GM23338 (cell line): ENCODE results near the gene CPAMD8. TPM values are rescaled to one million over a fixed set of nuclear protein-coding genes. Genes with fewer than 3 reads are reported as not detected.
"Not testable (repeated sequence)": the region's sequence is repeated elsewhere in the genome, so short reads cannot be mapped to it uniquely, and the experiment has no call there.

Experiments used
- ATAC-seq: fragments of 200-7000 bp; cut with Tn5 transposase; 3 replicates; pipeline ENCODE4 v1.9.1; 2020
- DNase-seq: peaks from one replicate; pipeline ENCODE4 v3.0.0-alpha.2; 2015; ENCODE audit warnings: low spot score
- H2AFZ ChIP-seq: fragments of 200-600 bp; sonication (generic); 2 replicates; pipeline ENCODE4 v1.8.0; 2016; ENCODE audit warnings: antibody characterized with exemption, mild to moderate bottlenecking, moderate library complexity
- H3F3A ChIP-seq: fragments of 200-600 bp; sonication (generic); replicated peaks from 2 replicates; pipeline ENCODE4 v1.8.0; 2017; ENCODE audit warnings: antibody characterized with exemption, mixed run types, low read depth
- H3K27ac ChIP-seq: fragments of 200-600 bp; sonication (generic); 2 replicates; pipeline ENCODE4 v1.6.1; 2016; ENCODE audit warnings: low read depth
- H3K27me3 ChIP-seq: fragments of 200-600 bp; sonication (generic); 2 replicates; pipeline ENCODE4 v1.8.0; 2016; ENCODE audit warnings: mild to moderate bottlenecking, mixed run types, moderate library complexity; ENCODE audit not compliant: insufficient read depth
- H3K36me3 ChIP-seq: fragments of 200-600 bp; sonication (generic); 2 replicates; pipeline ENCODE4 v1.8.0; 2016; ENCODE audit warnings: mild to moderate bottlenecking; ENCODE audit not compliant: insufficient read depth
- H3K4me1 ChIP-seq: fragments of 200-600 bp; sonication (generic); 2 replicates; pipeline ENCODE4 v1.8.0; 2016; ENCODE audit warnings: mild to moderate bottlenecking, moderate library complexity; ENCODE audit not compliant: insufficient read depth
- H3K4me2 ChIP-seq: fragments of 200-600 bp; sonication (generic); 2 replicates; pipeline ENCODE4 v1.7.1; 2017; ENCODE audit warnings: mixed run types
- H3K4me3 ChIP-seq: fragments of 200-600 bp; sonication (generic); 2 replicates; pipeline ENCODE4 v1.6.1; 2016; ENCODE audit warnings: mixed run types
- H3K79me2 ChIP-seq: fragments of 200-600 bp; sonication (generic); replicated peaks from 2 replicates; pipeline ENCODE4 v1.8.0; 2017; ENCODE audit warnings: mild to moderate bottlenecking; ENCODE audit not compliant: insufficient read depth
- H3K9me2 ChIP-seq: fragments of 200-600 bp; sonication (generic); 2 replicates; pipeline ENCODE4 v1.8.0; 2017; ENCODE audit not compliant: insufficient read depth
- H4K20me1 ChIP-seq: fragments of 200-600 bp; sonication (generic); replicated peaks from 2 replicates; pipeline ENCODE4 v1.8.0; 2017; ENCODE audit warnings: mild to moderate bottlenecking; ENCODE audit not compliant: insufficient read depth
- H3K27ac Mint-ChIP-seq: 2 replicates; pipeline ENCODE4 v1.8.0; 2020; ENCODE audit warnings: inconsistent platforms, mild to moderate bottlenecking, moderate library complexity, mixed read lengths
- H3K27me3 Mint-ChIP-seq: 3 replicates; pipeline ENCODE4 v1.8.0; 2022; ENCODE audit warnings: low read depth, mild to moderate bottlenecking, moderate library complexity, mixed read lengths, inconsistent platforms; ENCODE audit not compliant: insufficient read depth, poor library complexity
- H3K36me3 Mint-ChIP-seq: 3 replicates; pipeline ENCODE4 v1.8.0; 2021; ENCODE audit warnings: low read depth, mild to moderate bottlenecking, inconsistent platforms, moderate library complexity, mixed read lengths
- H3K4me1 Mint-ChIP-seq: 3 replicates; pipeline ENCODE4 v1.8.0; 2020; ENCODE audit warnings: mild to moderate bottlenecking, inconsistent platforms, mixed read lengths
- H3K4me3 Mint-ChIP-seq: 3 replicates; pipeline ENCODE4 v1.8.0; 2021; ENCODE audit warnings: moderate library complexity, mild to moderate bottlenecking, inconsistent platforms, mixed read lengths
- H3K9me3 Mint-ChIP-seq: 3 replicates; pipeline ENCODE4 v1.8.0; 2020; ENCODE audit warnings: moderate library complexity, mild to moderate bottlenecking, inconsistent platforms, mixed read lengths
- CTCF ChIP-seq, 2 experiments: fragments of 200-600 bp in 1 of 2; sonication (generic) in 1 of 2; conservative IDR thresholded peaks; 2 replicates each; pipeline versions ENCODE4 v1.5.1 to v1.6.1; 2016 to 2017; ENCODE audit warnings: antibody characterized with exemption in 2 of 2, low read depth in 2 of 2, mild to moderate bottlenecking in 2 of 2, moderate library complexity in 1 of 2
- EZH2phosphoT487 ChIP-seq: fragments of 200-600 bp; sonication (generic); IDR thresholded peaks from one replicate; pipeline ENCODE4 v1.8.1; 2018; ENCODE audit warnings: antibody characterized with exemption; ENCODE audit not compliant: unreplicated experiment
- NANOG ChIP-seq: IDR thresholded peaks from 2 replicates; pipeline ENCODE4 v1.6.1; 2016; ENCODE audit warnings: antibody characterized with exemption, borderline replicate concordance
- ZNF331 ChIP-seq: fragments of 250-450 bp; sonication (Bioruptor Pico); IDR thresholded peaks from 2 replicates; pipeline ENCODE4 v1.5.0; 2020; ENCODE audit warnings: low read depth, mild to moderate bottlenecking, moderate library complexity
- ZNF462 ChIP-seq: fragments of 250-450 bp; sonication (Bioruptor Pico); IDR thresholded peaks from 2 replicates; pipeline ENCODE4 v1.5.0; 2020; ENCODE audit warnings: mild to moderate bottlenecking, moderate library complexity
- polyA plus RNA-seq: library from polyadenylated mRNA; unstranded; fragments of >200 nt; fragmentation: Nextera tagmentation; extraction: Ambion mirVana; gene quantifications from 2 replicates; pipeline ENCODE4 v1.2.1, GENCODE V29; 2016
- total RNA-seq: library from RNA; depleted of rRNA; stranded (reverse); fragments of >200 nt; shearing (Covaris generic); gene quantifications from 2 replicates; pipeline ENCODE4 v1.2.3, GENCODE V29; 2014
- TF ChIP-seq, protein P1 (sequence below): IDR thresholded peaks from one replicate; pipeline ENCODE4 v1.6.1; 2018; ENCODE audit warnings: antibody characterized with exemption; ENCODE audit not compliant: unreplicated experiment

The CPAMD8 gene
- total and polyA plus RNA-seq, 2 experiments from 2014 or later, result 4.4 to 11.8 TPM

GRCh38 chr19:16943090-16943489 lies 83.5 kb downstream of the CPAMD8 start:
- H3K9me2 ChIP-seq, H3K4me1 ChIP-seq, H3K4me1 Mint-ChIP-seq, H3K27ac ChIP-seq, H3K4me2 ChIP-seq, H3K27ac Mint-ChIP-seq, H3K4me3 ChIP-seq, H4K20me1 ChIP-seq, ATAC-seq, H3K27me3 ChIP-seq, H2AFZ ChIP-seq, H3K4me3 Mint-ChIP-seq, H3K36me3 ChIP-seq, DNase-seq, H3F3A ChIP-seq, H3K79me2 ChIP-seq: not testable (repeated sequence)
- peaks cover 10% of the 10 kb centered on the region for H3K27me3 Mint-ChIP-seq
- H3K9me3 Mint-ChIP-seq, result peaks cover 21% of the 10 kb centered on the region
- H3K36me3 Mint-ChIP-seq, result peaks cover 15% of the 10 kb centered on the region

DNA sequence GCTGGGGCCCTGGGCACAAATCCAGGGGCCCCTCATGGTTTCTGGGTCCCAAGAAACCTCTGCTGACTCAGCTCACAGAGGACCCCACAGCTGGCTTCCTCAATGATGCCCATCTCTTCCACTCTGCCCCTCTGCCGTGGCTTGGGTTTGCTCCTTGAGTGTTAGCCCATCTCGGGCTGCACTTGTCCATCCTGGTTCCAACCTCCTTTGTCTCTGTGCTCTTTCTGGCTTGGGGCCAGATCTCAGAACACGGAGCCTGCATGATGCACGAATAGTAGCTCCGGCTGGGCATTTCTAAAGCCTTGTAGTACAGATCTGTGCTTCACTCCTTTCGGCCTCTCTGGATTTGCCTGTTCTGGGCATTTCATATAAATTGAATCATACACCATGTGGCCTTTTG lies 84.0 kb downstream of the CPAMD8 start:
- Mint-ChIP-seq H3K4me3 (no peak overlapping the region; the same call in 2 of the 3 replicates), H3K27me3 (peaks cover 10% of the 10 kb centered on the region), H3K4me1 (no peaks in the 10 kb centered on the region), H3K36me3 (peaks cover 15% of the 10 kb centered on the region), H3K27ac (no peak overlapping the region), H3K9me3 (peaks cover 20% of the 10 kb centered on the region)
- H4K20me1 ChIP-seq, result no peaks in the 10 kb centered on the region
- no peak overlapping the region for H3K27ac ChIP-seq
- no peaks in the 10 kb centered on the region for H3K9me2 ChIP-seq
- TF ChIP-seq CTCF (conservative IDR thresholded peaks at IDR 0.05; ENCODE audit: low read depth in 2 of 2) (no peak), NANOG (no peak), ZNF462 (CRISPR knock-in tag) (no peak), ZNF331 (CRISPR knock-in tag) (no peak), EZH2phosphoT487 (no peak)
- TF ChIP-seq, protein P1, sequence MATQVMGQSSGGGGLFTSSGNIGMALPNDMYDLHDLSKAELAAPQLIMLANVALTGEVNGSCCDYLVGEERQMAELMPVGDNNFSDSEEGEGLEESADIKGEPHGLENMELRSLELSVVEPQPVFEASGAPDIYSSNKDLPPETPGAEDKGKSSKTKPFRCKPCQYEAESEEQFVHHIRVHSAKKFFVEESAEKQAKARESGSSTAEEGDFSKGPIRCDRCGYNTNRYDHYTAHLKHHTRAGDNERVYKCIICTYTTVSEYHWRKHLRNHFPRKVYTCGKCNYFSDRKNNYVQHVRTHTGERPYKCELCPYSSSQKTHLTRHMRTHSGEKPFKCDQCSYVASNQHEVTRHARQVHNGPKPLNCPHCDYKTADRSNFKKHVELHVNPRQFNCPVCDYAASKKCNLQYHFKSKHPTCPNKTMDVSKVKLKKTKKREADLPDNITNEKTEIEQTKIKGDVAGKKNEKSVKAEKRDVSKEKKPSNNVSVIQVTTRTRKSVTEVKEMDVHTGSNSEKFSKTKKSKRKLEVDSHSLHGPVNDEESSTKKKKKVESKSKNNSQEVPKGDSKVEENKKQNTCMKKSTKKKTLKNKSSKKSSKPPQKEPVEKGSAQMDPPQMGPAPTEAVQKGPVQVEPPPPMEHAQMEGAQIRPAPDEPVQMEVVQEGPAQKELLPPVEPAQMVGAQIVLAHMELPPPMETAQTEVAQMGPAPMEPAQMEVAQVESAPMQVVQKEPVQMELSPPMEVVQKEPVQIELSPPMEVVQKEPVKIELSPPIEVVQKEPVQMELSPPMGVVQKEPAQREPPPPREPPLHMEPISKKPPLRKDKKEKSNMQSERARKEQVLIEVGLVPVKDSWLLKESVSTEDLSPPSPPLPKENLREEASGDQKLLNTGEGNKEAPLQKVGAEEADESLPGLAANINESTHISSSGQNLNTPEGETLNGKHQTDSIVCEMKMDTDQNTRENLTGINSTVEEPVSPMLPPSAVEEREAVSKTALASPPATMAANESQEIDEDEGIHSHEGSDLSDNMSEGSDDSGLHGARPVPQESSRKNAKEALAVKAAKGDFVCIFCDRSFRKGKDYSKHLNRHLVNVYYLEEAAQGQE, result no peak
- ATAC-seq (no peak), DNase-seq (no peak)
- peaks cover 7% of the 10 kb centered on the region; the same call in 1 of the 2 replicates for H3F3A ChIP-seq
- H3K79me2 ChIP-seq, result no peaks in the 10 kb centered on the region
- no peak overlapping the region for H2AFZ ChIP-seq
- no peaks in the 10 kb centered on the region for H3K4me1 ChIP-seq
- H3K36me3 ChIP-seq, result no peaks in the 10 kb centered on the region
- no peak overlapping the region for H3K4me2 ChIP-seq
- H3K4me3 ChIP-seq, result no peak overlapping the region
- no peaks in the 10 kb centered on the region for H3K27me3 ChIP-seq
